ENCODE data around the gene ACSS1.

Gene ACSS1

GRCh38 chr20:25078662-25079061 lies 20.7 kb upstream of the ACSS1 start:
- Histone ChIP-seq H3K9me3 (ENCODE audit: insufficient read depth, low read length) (no peaks in the 10 kb centered on the region), H3K27me3 (ENCODE audit: insufficient read depth, insufficient read length) (peaks cover 92% of the 10 kb centered on the region), H3K4me3 (ENCODE audit: insufficient read length, low read depth) (no peak overlapping the region), H3K4me1 (ENCODE audit: insufficient read depth, insufficient read length) (no peaks in the 10 kb centered on the region), H3K36me3 (ENCODE audit: insufficient read depth, insufficient read length, low read length) (no peaks in the 10 kb centered on the region), H3K9ac (ENCODE audit: insufficient read length, low read depth) (no peak overlapping the region)
- DNase-seq (ENCODE audit: low read depth, low spot score), result no peak
- no peak for TF ChIP-seq YY1 (IDR thresholded peaks at IDR 0.05; ENCODE audit: insufficient read depth, insufficient read length)
- TF ChIP-seq SUZ12 (IDR thresholded peaks at IDR 0.05; ENCODE audit: extremely low read depth, insufficient read depth, insufficient read length), result no peak
- no peak for TF ChIP-seq ZNF274 (IDR thresholded peaks at IDR 0.05; ENCODE audit: low read depth, low read length)

- no peak for DNase-seq (ENCODE audit: low read depth, low spot score)
- Histone ChIP-seq H3K4me3 (ENCODE audit: insufficient read length, low read depth) (peak overlapping the region; percentile 28), H3K36me3 (ENCODE audit: insufficient read depth, insufficient read length, low read length) (no peaks in the 10 kb centered on the region), H3K9ac (ENCODE audit: insufficient read length, low read depth) (peak overlapping the region; percentile 42), H3K9me3 (ENCODE audit: insufficient read depth, low read length) (no peaks in the 10 kb centered on the region), H3K27me3 (ENCODE audit: insufficient read depth, insufficient read length) (peaks cover 89% of the 10 kb centered on the region), H3K4me1 (ENCODE audit: insufficient read depth, insufficient read length) (no peaks in the 10 kb centered on the region)
- TF ChIP-seq YY1 (IDR thresholded peaks at IDR 0.05; ENCODE audit: insufficient read depth, insufficient read length) (no peak), SUZ12 (IDR thresholded peaks at IDR 0.05; ENCODE audit: extremely low read depth, insufficient read depth, insufficient read length) (no peak), ZNF274 (IDR thresholded peaks at IDR 0.05; ENCODE audit: low read depth, low read length) (no peak)
These were observed 19.8 kb upstream of the ACSS1 start for GRCh38 chr20:25077610-25078169.

- H3K27me3 ChIP-seq (ENCODE audit: insufficient read depth, insufficient read length), result peaks cover 89% of the 10 kb centered on the region
- no peaks in the 10 kb centered on the region for H3K36me3 ChIP-seq (ENCODE audit: insufficient read depth, insufficient read length, low read length)
- no peaks in the 10 kb centered on the region for H3K9me3 ChIP-seq (ENCODE audit: insufficient read depth, low read length)
- no peak for DNase-seq (ENCODE audit: low read depth, low spot score)
- H3K9ac ChIP-seq (ENCODE audit: insufficient read length, low read depth), result peak overlapping the region; percentile 42
- no peak for TF ChIP-seq SUZ12 (IDR thresholded peaks at IDR 0.05; ENCODE audit: extremely low read depth, insufficient read depth, insufficient read length)
- TF ChIP-seq YY1 (IDR thresholded peaks at IDR 0.05; ENCODE audit: insufficient read depth, insufficient read length), result no peak
- TF ChIP-seq ZNF274 (IDR thresholded peaks at IDR 0.05; ENCODE audit: low read depth, low read length), result no peak
- peak overlapping the region; percentile 28 for H3K4me3 ChIP-seq (ENCODE audit: insufficient read length, low read depth)
- H3K4me1 ChIP-seq (ENCODE audit: insufficient read depth, insufficient read length), result no peaks in the 10 kb centered on the region
These were observed 19.0 kb upstream of the ACSS1 start for GRCh38 chr20:25076731-25077609.

- Histone ChIP-seq H3K4me1 (ENCODE audit: insufficient read depth, insufficient read length) (no peaks in the 10 kb centered on the region), H3K36me3 (ENCODE audit: insufficient read depth, insufficient read length, low read length) (no peaks in the 10 kb centered on the region), H3K9me3 (ENCODE audit: insufficient read depth, low read length) (no peaks in the 10 kb centered on the region), H3K9ac (ENCODE audit: insufficient read length, low read depth) (no peak overlapping the region), H3K27me3 (ENCODE audit: insufficient read depth, insufficient read length) (peaks cover 87% of the 10 kb centered on the region), H3K4me3 (ENCODE audit: insufficient read length, low read depth) (no peak overlapping the region)
- no peak for TF ChIP-seq SUZ12 (IDR thresholded peaks at IDR 0.05; ENCODE audit: extremely low read depth, insufficient read depth, insufficient read length)
- no peak for TF ChIP-seq YY1 (IDR thresholded peaks at IDR 0.05; ENCODE audit: insufficient read depth, insufficient read length)
- TF ChIP-seq ZNF274 (IDR thresholded peaks at IDR 0.05; ENCODE audit: low read depth, low read length), result no peak
- DNase-seq (ENCODE audit: low read depth, low spot score), result no peak
These were observed 18.3 kb upstream of the ACSS1 start for GRCh38 chr20:25076201-25076600.

- no peak overlapping the region for H3K9ac ChIP-seq (ENCODE audit: insufficient read length, low read depth)
- H3K4me1 ChIP-seq (ENCODE audit: insufficient read depth, insufficient read length), result no peaks in the 10 kb centered on the region
- TF ChIP-seq SUZ12 (IDR thresholded peaks at IDR 0.05; ENCODE audit: extremely low read depth, insufficient read depth, insufficient read length) (no peak), YY1 (IDR thresholded peaks at IDR 0.05; ENCODE audit: insufficient read depth, insufficient read length) (no peak), ZNF274 (IDR thresholded peaks at IDR 0.05; ENCODE audit: low read depth, low read length) (no peak)
- no peaks in the 10 kb centered on the region for H3K9me3 ChIP-seq (ENCODE audit: insufficient read depth, low read length)
- no peaks in the 10 kb centered on the region for H3K36me3 ChIP-seq (ENCODE audit: insufficient read depth, insufficient read length, low read length)
- peaks cover 84% of the 10 kb centered on the region for H3K27me3 ChIP-seq (ENCODE audit: insufficient read depth, insufficient read length)
- no peak for DNase-seq (ENCODE audit: low read depth, low spot score)
- H3K4me3 ChIP-seq (ENCODE audit: insufficient read length, low read depth), result no peak overlapping the region
These were observed 15.6 kb upstream of the ACSS1 start for GRCh38 chr20:25073544-25073943.

- no peaks in the 10 kb centered on the region for H3K36me3 ChIP-seq (ENCODE audit: insufficient read depth, insufficient read length, low read length)
- TF ChIP-seq YY1 (IDR thresholded peaks at IDR 0.05; ENCODE audit: insufficient read depth, insufficient read length) (no peak), ZNF274 (IDR thresholded peaks at IDR 0.05; ENCODE audit: low read depth, low read length) (no peak), SUZ12 (IDR thresholded peaks at IDR 0.05; ENCODE audit: extremely low read depth, insufficient read depth, insufficient read length) (no peak)
- no peak for DNase-seq (ENCODE audit: low read depth, low spot score)
- no peak overlapping the region for H3K4me3 ChIP-seq (ENCODE audit: insufficient read length, low read depth)
- no peaks in the 10 kb centered on the region for H3K4me1 ChIP-seq (ENCODE audit: insufficient read depth, insufficient read length)
- no peak overlapping the region for H3K9ac ChIP-seq (ENCODE audit: insufficient read length, low read depth)
- peaks cover 83% of the 10 kb centered on the region for H3K27me3 ChIP-seq (ENCODE audit: insufficient read depth, insufficient read length)
- H3K9me3 ChIP-seq (ENCODE audit: insufficient read depth, low read length), result no peaks in the 10 kb centered on the region
These were observed 14.4 kb upstream of the ACSS1 start for GRCh38 chr20:25072226-25072811.

GRCh38 chr20:25071734-25072133 lies 13.8 kb upstream of the ACSS1 start:
- H3K4me1 ChIP-seq (ENCODE audit: insufficient read depth, insufficient read length), result no peaks in the 10 kb centered on the region
- H3K36me3 ChIP-seq (ENCODE audit: insufficient read depth, insufficient read length, low read length), result no peaks in the 10 kb centered on the region
- no peaks in the 10 kb centered on the region for H3K9me3 ChIP-seq (ENCODE audit: insufficient read depth, low read length)
- TF ChIP-seq ZNF274 (IDR thresholded peaks at IDR 0.05; ENCODE audit: low read depth, low read length), result no peak
- TF ChIP-seq YY1 (IDR thresholded peaks at IDR 0.05; ENCODE audit: insufficient read depth, insufficient read length), result no peak
- TF ChIP-seq SUZ12 (IDR thresholded peaks at IDR 0.05; ENCODE audit: extremely low read depth, insufficient read depth, insufficient read length), result no peak
- peaks cover 82% of the 10 kb centered on the region for H3K27me3 ChIP-seq (ENCODE audit: insufficient read depth, insufficient read length)
- no peak overlapping the region for H3K4me3 ChIP-seq (ENCODE audit: insufficient read length, low read depth)
- DNase-seq (ENCODE audit: low read depth, low spot score), result no peak
- no peak overlapping the region for H3K9ac ChIP-seq (ENCODE audit: insufficient read length, low read depth)
